GM10266 (cell line): Measurements from ENCODE around the gene TAS2R9.
"Not testable (repeated sequence)": the region's sequence is repeated elsewhere in the genome, so short reads cannot be mapped to it uniquely, and the experiment has no call there.

Source experiments
- DNase-seq: peaks from one replicate; pipeline ENCODE4 v3.0.0; 2012; ENCODE audit errors: extremely low spot score
- CTCF ChIP-seq: IDR thresholded peaks from 2 replicates; pipeline ENCODE4 v1.5.1; 2012; ENCODE audit warnings: mild to moderate bottlenecking, low read depth; ENCODE audit not compliant: control insufficient read depth, insufficient read depth; ENCODE audit errors: missing control alignments

Gene TAS2R9

GRCh38 chr12:10801741-10802140, 8.2 kb downstream of the TAS2R9 start:
- no peak for DNase-seq
- TF ChIP-seq CTCF, result no peak

- no peak for DNase-seq
- no peak for TF ChIP-seq CTCF
Measured at GRCh38 chr12:10794222-10794621, 15.7 kb downstream of the TAS2R9 start.

GRCh38 chr12:10791769-10792168, 18.2 kb downstream of the TAS2R9 start:
- not testable (repeated sequence) for DNase-seq

- no peak for TF ChIP-seq CTCF
- DNase-seq, result no peak
Measured at GRCh38 chr12:10783252-10783651, 26.7 kb downstream of the TAS2R9 start.

- TF ChIP-seq CTCF, result no peak
Measured at GRCh38 chr12:10779103-10779502, 30.9 kb downstream of the TAS2R9 start.

GRCh38 chr12:10771132-10771733, 38.7 kb downstream of the TAS2R9 start:
- peak; percentile 11 for DNase-seq
- peak; percentile 52 for TF ChIP-seq CTCF

More at GRCh38 chr12:10779103-10779502, 30.9 kb downstream of the TAS2R9 start:
- no peak for DNase-seq

- DNase-seq, result no peak
- TF ChIP-seq CTCF, result no peak
Measured at GRCh38 chr12:10759657-10760056, 50.3 kb downstream of the TAS2R9 start.
